OCI-LY3 (cell line): Measurements from ENCODE around the gene ARHGAP6.

Experiments
- EZH2phosphoT487 ChIP-seq: fragments of 200-600 bp; shearing (Covaris generic); IDR thresholded peaks from 2 replicates; pipeline ENCODE4 v1.6.1; 2018; ENCODE audit warnings: antibody characterized with exemption, mixed run types, low read depth
- TF ChIP-seq, protein P1 (sequence below): fragments of 200-600, 300-600 bp; sonication (generic); IDR thresholded peaks from 2 replicates; pipeline ENCODE4 v1.5.1; 2014; ENCODE audit warnings: antibody characterized with exemption, low read length, low read depth

DNA sequence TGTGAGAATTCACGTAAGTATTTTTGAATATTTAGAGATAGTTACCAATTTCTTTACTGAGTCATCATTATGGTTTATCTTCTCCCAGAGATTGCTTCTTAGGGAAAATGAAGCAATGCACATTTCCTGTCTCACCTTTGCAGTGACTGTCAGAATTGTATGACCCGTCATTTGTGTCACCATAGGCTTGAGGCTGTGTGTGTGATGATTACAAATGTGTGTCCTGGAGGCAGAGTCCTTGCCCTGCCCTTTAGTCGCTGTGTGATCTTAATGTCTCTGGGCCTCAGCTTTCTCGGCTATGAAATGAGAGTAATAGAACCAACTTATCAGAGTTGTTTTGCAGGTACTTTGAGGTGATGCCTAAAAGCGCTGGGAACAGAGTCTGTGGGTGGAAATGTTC, 540.7 kb downstream of the ARHGAP6 start:
- TF ChIP-seq, protein P1, sequence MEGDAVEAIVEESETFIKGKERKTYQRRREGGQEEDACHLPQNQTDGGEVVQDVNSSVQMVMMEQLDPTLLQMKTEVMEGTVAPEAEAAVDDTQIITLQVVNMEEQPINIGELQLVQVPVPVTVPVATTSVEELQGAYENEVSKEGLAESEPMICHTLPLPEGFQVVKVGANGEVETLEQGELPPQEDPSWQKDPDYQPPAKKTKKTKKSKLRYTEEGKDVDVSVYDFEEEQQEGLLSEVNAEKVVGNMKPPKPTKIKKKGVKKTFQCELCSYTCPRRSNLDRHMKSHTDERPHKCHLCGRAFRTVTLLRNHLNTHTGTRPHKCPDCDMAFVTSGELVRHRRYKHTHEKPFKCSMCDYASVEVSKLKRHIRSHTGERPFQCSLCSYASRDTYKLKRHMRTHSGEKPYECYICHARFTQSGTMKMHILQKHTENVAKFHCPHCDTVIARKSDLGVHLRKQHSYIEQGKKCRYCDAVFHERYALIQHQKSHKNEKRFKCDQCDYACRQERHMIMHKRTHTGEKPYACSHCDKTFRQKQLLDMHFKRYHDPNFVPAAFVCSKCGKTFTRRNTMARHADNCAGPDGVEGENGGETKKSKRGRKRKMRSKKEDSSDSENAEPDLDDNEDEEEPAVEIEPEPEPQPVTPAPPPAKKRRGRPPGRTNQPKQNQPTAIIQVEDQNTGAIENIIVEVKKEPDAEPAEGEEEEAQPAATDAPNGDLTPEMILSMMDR = no peak
- no peak for TF ChIP-seq EZH2phosphoT487
